Peyer's patch (tissue), 4 donors: ENCODE results near the gene NOS1AP. TPM values are rescaled to one million over a fixed set of nuclear protein-coding genes. Genes with fewer than 3 reads are reported as not detected.

Experiments
- DNase-seq, 3 donors: peaks; one replicate each; pipeline ENCODE4 v3.0.0-alpha.2; 2017 to 2019
- H3K27ac ChIP-seq, 4 donors: fragments of 200-600 bp; sonication (generic); one replicate each; pipeline ENCODE4 v1.5.1; 2016 to 2019
- H3K27me3 ChIP-seq, 2 donors: fragments of 200-600 bp; sonication (generic); one replicate each; pipeline ENCODE4 v1.5.1; 2019
- H3K36me3 ChIP-seq, 3 donors: fragments of 200-600 bp; sonication (generic); one replicate each; pipeline ENCODE4 v1.5.1; 2016 to 2019
- H3K4me1 ChIP-seq, 4 donors: fragments of 200-600 bp; sonication (generic); one replicate each; pipeline ENCODE4 v1.5.1; 2016 to 2019
- H3K4me3 ChIP-seq, 4 donors: fragments of 200-600 bp; sonication (generic); 1 replicate in 3 of 4; 2 replicates in 1 of 4; pipeline ENCODE4 v1.5.1; 2016 to 2019; ENCODE audit warnings: mild to moderate bottlenecking in 1 of 4
- H3K9me3 ChIP-seq, 4 donors: fragments of 200-600 bp; sonication (generic); one replicate each; pipeline ENCODE4 v1.5.1; 2016 to 2019; ENCODE audit warnings: mild to moderate bottlenecking in 1 of 4
- POLR2A ChIP-seq, 2 donors: fragments of 450-650 bp; IDR thresholded peaks; one replicate each; pipeline ENCODE4 v1.5.1; 2017; ENCODE audit warnings: antibody characterized with exemption in 2 of 2, mild to moderate bottlenecking in 2 of 2, moderate library complexity in 2 of 2
- total RNA-seq, 4 donors: library from RNA; depleted of rRNA; stranded (reverse); fragments of >200 nt; gene quantifications; one replicate each; pipeline ENCODE4 v1.1.0, GENCODE V29; 2016
- TF ChIP-seq, protein P1 (sequence below), 6 experiments: fragments of 450-650 bp in 4 of 6; fragments of 200-600 bp in 2 of 6; sonication (generic) in 1 of 6; IDR thresholded peaks; one replicate each; pipeline ENCODE4 v1.5.1; 2017 to 2019; ENCODE audit warnings: antibody characterized with exemption in 6 of 6, mild to moderate bottlenecking in 3 of 6, moderate library complexity in 1 of 6

The NOS1AP gene
- total RNA-seq, 4 donors from 2014 or later: 6.3 to 18.5 (median 11.9) TPM

DNA sequence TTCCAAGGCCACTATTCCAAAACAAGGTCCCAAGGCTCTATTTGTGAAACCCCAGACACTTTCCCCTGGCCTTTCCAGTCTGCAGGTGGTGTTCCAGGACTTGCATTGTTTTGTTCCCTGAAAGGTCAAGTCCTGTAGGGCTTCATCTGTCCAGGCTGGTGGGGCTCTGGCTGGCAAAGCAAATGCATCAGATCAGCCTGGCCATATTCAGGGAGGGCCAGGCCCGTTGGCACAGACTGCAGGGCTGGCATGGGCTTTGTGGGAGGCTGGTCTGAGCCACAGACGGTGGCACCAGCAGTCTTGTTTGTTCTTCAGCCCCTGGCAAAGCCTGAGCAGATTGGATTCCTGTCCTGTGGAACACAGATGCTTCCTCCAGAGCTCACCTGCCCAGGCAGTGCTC is 214.2 kb downstream of the NOS1AP start:
- H3K4me1 ChIP-seq: peaks cover 0 to 12% (median 0%) of the 10 kb centered on the region in 4 donors
- H3K27me3 ChIP-seq: no peaks in the 10 kb centered on the region
- no peak overlapping the region for H3K27ac ChIP-seq
- no peaks in the 10 kb centered on the region for H3K9me3 ChIP-seq
- no peak overlapping the region for H3K4me3 ChIP-seq
- TF ChIP-seq, protein P1, sequence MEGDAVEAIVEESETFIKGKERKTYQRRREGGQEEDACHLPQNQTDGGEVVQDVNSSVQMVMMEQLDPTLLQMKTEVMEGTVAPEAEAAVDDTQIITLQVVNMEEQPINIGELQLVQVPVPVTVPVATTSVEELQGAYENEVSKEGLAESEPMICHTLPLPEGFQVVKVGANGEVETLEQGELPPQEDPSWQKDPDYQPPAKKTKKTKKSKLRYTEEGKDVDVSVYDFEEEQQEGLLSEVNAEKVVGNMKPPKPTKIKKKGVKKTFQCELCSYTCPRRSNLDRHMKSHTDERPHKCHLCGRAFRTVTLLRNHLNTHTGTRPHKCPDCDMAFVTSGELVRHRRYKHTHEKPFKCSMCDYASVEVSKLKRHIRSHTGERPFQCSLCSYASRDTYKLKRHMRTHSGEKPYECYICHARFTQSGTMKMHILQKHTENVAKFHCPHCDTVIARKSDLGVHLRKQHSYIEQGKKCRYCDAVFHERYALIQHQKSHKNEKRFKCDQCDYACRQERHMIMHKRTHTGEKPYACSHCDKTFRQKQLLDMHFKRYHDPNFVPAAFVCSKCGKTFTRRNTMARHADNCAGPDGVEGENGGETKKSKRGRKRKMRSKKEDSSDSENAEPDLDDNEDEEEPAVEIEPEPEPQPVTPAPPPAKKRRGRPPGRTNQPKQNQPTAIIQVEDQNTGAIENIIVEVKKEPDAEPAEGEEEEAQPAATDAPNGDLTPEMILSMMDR (IDR thresholded peaks at IDR 0.05): no peak
- no peak for TF ChIP-seq POLR2A (IDR thresholded peaks at IDR 0.05)
- H3K36me3 ChIP-seq: no peaks in the 10 kb centered on the region
- no peak for DNase-seq

DNA sequence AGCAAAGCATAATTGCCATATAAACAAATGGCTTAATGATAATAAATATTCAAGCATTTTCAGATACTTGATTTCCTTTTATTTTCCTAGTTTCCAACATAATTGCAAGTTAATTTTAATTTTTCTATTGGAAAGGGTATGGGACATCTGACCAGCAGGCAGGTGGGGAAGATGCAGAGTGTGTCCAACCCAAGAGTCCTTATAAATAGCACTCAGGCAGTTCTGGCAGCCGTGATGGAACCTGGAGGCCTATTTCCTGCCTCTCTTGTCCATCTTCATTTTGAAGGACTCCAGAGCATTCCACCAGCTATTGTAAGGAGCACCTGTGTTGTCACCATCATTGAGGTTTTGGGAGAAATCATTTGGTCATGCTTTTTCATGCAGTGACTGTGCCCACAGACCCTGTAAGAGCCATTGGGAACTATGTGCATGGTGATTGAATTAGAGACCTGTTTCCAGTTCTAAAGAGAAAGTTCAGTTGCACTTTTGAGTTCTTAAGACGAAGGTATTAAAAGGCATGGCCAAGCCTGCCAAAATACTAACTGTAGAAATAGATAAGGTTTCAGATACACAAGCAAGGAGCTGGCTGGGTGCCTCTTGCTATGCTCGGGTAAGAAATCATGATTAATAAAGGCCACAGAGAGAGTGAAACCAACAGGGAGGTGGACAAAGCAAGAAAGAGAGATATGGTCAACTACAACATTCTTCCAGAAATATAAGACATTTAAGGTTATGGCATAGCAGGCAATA is 214.9 kb downstream of the NOS1AP start:
- H3K27me3 ChIP-seq: no peaks in the 10 kb centered on the region
- H3K36me3 ChIP-seq: no peaks in the 10 kb centered on the region
- H3K4me3 ChIP-seq: no peak overlapping the region
- TF ChIP-seq, protein P1 (IDR thresholded peaks at IDR 0.05): no peak
- TF ChIP-seq POLR2A (IDR thresholded peaks at IDR 0.05): no peak
- peak overlapping the region in 1 of 4 donors; percentile 35 for H3K27ac ChIP-seq
- no peak for DNase-seq
- no peaks in the 10 kb centered on the region for H3K9me3 ChIP-seq
- H3K4me1 ChIP-seq: peaks cover 0 to 12% (median 0%) of the 10 kb centered on the region in 4 donors

DNA sequence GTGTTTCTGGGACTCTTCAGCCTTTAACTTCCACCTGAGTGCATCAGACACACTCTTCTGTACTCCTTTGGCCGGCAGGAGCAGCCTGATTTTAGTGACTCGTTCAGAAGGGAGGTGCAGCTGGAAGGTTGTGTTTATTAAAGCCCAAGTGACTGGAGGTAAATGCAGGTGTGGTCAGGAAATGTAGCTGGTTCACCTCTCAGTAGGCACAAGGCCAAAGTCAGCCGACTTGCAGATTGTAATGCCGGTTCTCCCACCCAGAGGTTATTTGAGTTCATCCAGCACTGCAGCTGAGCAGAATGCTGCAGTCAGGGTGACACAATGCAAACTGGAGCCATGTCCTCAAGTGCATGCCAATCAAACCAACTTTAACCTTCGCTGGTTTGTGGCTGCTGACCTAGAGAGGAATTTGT is 215.7 kb downstream of the NOS1AP start:
- Histone ChIP-seq H3K4me3 (no peak overlapping the region), H3K36me3 (no peaks in the 10 kb centered on the region), H3K9me3 (no peaks in the 10 kb centered on the region), H3K27ac (peak overlapping the region in 1 of 4 donors; percentile 35), H3K4me1 (peaks cover 0 to 12% (median 0%) of the 10 kb centered on the region in 4 donors), H3K27me3 (no peaks in the 10 kb centered on the region)
- peak in 2 of 3 donors; percentile 63 to 70 for DNase-seq
- TF ChIP-seq, protein P1 (IDR thresholded peaks at IDR 0.05): peak in 1 of 6 experiments; percentile 14
- TF ChIP-seq POLR2A (IDR thresholded peaks at IDR 0.05): no peak

DNA sequence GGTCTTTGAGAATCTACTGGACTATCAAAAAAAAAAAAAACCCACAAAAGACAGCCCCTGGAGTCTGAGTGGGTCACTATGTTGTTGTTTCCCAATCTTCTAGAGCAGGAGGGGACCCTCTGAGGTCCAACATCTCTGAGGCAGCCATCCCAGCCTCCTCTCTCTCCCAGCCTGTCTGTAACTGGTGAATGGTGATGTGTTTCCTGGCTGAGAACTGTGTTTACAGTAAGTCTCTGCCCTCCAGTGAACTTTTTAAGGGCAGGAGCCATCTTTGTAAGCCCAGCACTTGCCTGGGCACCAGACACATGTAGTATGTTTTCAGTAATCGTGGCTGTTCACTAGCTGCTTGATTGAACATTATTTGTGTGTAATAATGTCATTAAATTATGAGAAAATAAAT is 221.5 kb downstream of the NOS1AP start:
- no peaks in the 10 kb centered on the region for H3K27me3 ChIP-seq
- H3K9me3 ChIP-seq: no peaks in the 10 kb centered on the region
- TF ChIP-seq, protein P1 (IDR thresholded peaks at IDR 0.05): no peak
- no peak for TF ChIP-seq POLR2A (IDR thresholded peaks at IDR 0.05)

DNA sequence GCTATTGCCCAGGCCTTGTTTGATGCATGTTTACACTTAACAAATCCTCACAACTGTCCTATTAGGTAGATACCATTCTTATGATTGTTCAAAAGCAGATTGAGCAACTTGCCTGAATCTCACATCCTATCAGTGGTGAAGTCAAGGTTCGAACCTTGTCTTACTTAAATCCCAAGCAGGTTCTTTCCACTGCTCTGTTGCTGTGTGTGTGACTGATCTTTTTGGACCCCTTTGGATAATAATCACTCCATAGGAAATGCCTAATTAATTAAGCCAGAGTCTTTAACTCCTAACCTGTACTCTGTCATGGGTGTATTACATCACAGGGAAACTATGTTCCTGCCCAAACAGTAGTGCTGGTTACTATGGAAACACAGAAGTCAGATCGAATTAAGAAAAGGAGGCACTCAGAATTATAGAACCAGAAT is 222.9 kb downstream of the NOS1AP start:
- no peak overlapping the region for H3K27ac ChIP-seq
- no peak overlapping the region for H3K4me3 ChIP-seq
- H3K27me3 ChIP-seq: no peaks in the 10 kb centered on the region
- no peaks in the 10 kb centered on the region for H3K4me1 ChIP-seq
- no peak for DNase-seq
- no peak for TF ChIP-seq POLR2A (IDR thresholded peaks at IDR 0.05)
- TF ChIP-seq, protein P1 (IDR thresholded peaks at IDR 0.05): no peak
- H3K36me3 ChIP-seq: no peaks in the 10 kb centered on the region
- no peaks in the 10 kb centered on the region for H3K9me3 ChIP-seq

More for the DNA sequence above, 221.5 kb downstream of the NOS1AP start:
- no peak overlapping the region for H3K27ac ChIP-seq
- H3K4me1 ChIP-seq: no peaks in the 10 kb centered on the region
- no peaks in the 10 kb centered on the region for H3K36me3 ChIP-seq
- no peak for DNase-seq
- H3K4me3 ChIP-seq: no peak overlapping the region
